HTR-8/SVneo (cell line): ENCODE results near the gene KDM4D.
A peak's percentile ranks its signal among the peaks of the same experiment; 100 is the strongest.
"Not testable (repeated sequence)": the region's sequence is repeated elsewhere in the genome, so short reads cannot be mapped to it uniquely, and the experiment has no call there.

ENCODE experiments used
- DNase-seq: peaks from one replicate; pipeline ENCODE4 v3.0.0; 2011; ENCODE audit warnings: low spot score, mixed read lengths; ENCODE audit not compliant: insufficient read length
- FAIRE-seq: peaks from 2 replicates; lab custom pipeline; 2011; peaks lifted over from hg19 to GRCh38; lab: Jason Lieb, UNC

Gene KDM4D

DNA sequence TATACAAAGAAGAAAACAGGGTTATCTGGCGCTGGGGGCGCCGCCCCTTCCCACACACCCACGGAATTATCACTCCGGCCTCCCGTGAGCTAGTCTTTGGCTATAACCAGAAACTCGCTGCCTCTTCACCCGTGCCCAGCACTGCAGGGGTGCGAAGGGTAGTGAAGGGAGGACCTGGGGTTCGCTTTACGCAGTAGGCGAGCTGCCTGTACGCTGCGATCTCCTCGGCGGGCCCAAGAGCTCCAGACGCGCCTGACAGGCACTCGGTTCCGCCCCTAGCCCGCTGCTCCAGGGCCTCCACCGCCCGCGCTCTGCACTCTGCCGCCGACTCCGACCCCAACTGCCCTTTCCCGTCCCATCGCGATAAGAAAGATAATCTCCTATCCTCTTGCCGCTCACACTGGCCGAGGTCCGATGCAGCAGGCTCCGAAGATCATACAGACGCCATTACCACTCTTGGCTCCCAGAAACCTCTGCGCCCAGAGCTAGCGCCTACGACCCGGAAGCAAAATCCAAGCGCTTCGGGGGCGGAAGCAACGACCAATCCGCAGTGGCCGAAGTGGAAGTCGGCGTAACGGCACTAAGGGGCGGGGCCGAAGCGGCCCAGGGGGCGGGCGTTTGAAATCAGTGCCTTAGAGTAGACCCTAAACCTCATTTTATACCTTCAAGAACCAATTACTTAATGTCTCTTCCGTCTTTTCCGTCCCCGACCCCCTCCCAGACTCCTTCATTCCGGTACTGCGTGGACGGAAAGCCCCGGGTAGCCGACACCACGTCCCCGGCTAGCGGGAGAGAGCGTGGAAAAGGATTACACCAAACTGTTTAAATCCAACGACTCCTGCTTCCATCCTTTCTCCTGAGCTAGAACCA is at the start of gene KDM4D, which contains the start of gene CWC15:
Gene KDM4D, plus strand, starts transcription at position 611 of the 870 bp plus-strand sequence. CDS start 23,664 bp downstream, outside the sequence.
Gene CWC15, minus strand, starts transcription at position 458 of the 870 bp plus-strand sequence. CDS start 1,371 bp downstream, outside the sequence.
- peak; percentile 33 for FAIRE-seq
- DNase-seq = peak; percentile 96

DNA sequence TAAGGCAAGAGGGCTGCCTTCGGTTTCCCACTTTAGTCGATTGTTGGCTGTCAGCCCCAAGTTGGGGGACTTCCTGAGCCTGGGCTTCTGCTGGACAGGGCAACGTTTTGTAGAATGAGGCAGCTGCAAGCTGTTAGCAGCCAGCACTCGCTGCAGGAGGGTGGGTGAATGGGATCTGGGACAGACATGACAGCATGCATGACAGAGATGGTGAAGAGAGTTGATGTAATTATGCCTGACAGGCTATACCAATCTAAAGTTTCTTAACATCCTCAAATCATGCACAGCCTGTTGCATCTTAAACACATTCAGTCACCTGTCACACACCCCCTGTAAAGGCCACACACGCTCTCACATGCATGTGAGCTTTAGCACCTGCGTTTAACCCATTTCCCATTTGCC is 49.3 kb upstream of the KDM4D start:
- no peak for DNase-seq

DNA sequence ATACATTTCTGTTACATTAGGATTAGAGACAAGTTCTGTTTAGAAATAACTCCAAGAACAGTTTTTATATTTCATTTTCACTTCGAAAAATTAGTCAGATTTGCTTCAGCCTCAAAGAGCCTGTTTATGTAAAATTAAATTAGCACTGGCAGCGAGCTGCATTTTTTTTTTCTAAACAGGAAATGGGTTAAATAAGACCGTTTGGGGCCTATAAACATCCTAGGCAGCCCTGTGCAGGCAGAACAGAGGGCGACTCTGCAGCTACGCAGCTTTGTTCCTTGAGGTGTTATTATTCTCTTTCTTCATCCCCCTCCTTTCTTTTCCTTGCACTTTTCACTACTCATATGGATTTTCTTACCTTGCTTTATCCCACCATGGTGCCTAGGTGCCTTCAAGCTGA is 48.9 kb upstream of the KDM4D start:
- no peak for FAIRE-seq
- no peak for DNase-seq

More for the DNA sequence above, 49.3 kb upstream of the KDM4D start:
- FAIRE-seq = no peak

DNA sequence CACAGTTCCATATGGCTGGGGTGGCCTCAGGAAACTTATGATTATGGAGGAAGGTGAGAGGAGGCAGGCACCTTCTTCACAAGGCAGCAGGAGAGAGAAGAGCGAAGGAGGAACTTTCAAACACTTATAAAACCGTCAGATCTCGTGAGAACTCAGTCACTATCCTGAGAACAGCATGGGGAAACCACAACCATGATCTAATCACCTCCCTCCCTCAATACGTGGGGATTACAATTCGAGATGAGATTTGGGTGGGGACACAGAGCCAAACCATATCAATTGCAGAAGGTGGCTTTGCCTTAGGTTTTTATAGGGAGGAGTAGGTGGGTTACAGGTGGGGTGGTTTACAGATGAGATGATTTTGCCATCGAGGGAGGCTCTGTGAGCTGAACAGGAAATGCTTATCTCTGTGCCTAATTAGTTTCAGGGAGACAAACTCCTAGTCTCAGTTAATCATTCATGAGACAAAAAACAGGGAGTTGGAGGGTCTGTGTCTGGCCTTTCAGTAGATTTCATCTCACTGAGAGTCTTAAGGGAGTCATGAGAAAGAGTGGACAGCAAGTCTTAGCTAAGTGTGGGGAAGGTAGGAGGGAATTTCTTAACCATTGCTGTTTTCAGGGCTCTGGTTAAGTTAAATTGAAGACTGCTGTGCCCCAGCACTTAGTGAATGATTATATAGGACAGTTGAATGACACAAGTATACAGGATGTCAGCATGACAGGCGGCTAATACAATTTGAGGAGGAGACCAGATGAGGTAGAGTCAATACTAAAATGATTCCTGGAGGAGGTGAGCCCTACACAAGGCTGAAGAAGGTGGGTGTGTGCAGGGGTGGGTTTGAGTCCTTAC is 47.9 kb upstream of the KDM4D start:
- DNase-seq = no peak
- no peak for FAIRE-seq

DNA sequence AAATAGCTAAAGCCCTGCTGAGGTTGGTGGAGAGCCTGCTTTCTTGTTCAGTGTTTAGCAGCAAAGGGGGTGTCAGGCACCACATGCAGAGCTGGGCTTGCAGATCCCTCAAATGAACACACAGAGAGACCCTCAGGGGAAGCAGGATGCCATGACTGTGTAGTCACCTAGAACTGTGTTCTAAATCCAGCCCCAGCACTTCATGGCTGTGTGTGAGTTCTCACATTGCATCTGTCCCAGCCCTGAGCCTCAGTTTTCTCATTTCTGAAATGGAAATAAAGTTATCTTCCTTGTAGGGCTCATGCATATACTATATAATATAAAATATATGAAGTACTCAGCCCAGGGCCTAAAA is 47.3 kb upstream of the KDM4D start:
- FAIRE-seq (no peak), DNase-seq (no peak)

DNA sequence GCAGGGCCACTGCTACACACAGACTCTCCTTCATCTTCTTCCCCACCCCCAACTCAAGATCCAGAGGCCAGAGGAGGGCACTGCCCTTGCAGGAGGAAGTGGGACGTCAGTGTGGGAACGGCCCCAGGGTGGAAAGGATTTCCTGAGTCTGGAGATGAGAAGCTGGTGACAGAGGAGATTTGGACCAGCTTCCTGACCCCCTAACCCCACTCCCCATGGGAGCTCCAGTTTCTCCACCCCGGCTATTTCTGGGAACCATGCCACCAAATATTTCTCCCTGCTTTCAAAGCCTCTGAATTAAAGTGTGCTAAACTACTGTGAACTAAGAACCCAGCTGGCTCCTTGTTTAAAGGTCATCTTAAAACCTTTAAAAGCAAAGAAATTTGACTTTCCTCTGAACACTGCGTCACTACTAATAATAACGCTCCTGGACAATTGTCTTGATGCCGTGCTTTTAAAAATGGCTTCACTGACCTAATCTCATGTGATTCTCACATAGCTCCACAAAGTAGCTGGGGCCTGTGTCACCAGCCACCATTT is 46.7 kb upstream of the KDM4D start:
- DNase-seq = peak; percentile 86
- no peak for FAIRE-seq

DNA sequence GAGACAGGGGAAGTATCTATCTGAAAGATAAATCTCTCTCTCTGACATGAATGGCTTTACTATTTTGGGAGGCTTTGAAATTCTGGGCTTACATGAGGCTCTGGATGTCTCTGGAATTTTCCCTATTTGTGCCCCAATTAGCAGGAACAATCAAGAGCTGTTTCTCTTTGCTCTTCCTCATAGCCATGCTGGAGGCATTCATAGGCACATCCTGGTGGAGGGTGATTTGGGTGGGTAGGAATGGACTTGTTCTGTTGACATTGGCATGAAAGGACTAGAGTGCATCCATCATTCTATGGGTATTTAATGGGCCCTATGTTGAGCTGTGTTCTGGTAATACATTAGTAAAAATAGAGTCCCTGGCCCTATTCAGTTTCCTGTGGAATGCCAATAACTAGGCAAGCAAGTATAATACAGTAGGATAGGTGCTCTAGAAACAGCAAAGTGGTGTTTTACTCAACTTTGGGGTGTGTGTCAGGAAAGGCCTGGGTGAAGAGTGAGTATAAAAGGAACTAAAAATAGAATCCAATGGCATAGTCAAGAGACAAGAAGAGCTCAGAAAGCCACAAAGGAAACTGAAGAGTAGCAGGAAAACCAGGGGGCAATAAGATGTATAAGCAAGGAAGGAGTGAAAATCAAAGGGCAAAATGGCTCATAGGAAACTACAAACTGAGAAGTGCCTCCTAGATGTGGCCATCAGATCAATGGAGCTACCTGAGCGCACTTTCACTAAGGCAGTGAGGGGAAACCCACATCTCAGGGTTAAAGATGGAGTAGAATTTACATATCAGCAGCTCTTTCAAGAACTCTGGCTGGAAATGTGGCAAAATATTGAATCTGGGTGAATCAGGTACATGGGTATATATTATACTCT is 45.2 kb upstream of the KDM4D start:
- FAIRE-seq (no peak), DNase-seq (no peak)

DNA sequence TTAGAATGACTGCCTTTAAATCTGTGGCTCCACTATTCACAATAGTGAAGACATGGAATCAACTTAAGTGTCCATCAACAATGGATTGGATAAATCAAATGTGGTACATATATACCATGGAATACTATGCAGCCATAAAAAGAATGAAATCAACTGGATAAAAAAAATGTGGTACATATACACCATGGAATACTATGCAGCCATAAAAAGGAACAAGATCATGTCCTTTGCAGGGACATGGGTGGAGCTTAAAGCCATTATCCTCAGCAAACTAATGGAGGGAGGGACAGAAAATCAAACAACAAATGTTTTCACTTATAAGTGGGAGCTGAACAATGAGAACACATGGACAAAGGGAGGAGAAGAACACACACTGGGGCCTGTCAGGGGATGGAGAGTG is 41.4 kb upstream of the KDM4D start:
- not testable (repeated sequence) for DNase-seq, FAIRE-seq

DNA sequence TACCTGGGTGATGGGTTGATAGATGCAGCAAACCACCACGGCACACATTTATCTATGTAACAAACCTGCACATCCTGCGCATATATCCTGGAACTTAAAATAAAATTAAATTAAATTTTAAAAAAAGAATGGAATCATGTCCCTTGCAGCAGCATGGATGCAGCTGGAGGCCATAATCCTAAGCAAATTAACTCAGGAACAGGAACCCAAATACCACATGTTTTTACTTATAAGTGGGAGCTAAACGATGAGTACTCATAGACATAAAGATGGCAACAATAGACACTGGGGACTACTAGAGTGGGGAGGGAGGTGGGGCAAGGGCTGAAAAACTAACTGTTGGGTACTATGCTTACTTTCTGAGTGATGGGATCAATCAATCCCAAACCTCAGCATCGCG is 41.0 kb upstream of the KDM4D start:
- FAIRE-seq (no peak), DNase-seq (no peak)

DNA sequence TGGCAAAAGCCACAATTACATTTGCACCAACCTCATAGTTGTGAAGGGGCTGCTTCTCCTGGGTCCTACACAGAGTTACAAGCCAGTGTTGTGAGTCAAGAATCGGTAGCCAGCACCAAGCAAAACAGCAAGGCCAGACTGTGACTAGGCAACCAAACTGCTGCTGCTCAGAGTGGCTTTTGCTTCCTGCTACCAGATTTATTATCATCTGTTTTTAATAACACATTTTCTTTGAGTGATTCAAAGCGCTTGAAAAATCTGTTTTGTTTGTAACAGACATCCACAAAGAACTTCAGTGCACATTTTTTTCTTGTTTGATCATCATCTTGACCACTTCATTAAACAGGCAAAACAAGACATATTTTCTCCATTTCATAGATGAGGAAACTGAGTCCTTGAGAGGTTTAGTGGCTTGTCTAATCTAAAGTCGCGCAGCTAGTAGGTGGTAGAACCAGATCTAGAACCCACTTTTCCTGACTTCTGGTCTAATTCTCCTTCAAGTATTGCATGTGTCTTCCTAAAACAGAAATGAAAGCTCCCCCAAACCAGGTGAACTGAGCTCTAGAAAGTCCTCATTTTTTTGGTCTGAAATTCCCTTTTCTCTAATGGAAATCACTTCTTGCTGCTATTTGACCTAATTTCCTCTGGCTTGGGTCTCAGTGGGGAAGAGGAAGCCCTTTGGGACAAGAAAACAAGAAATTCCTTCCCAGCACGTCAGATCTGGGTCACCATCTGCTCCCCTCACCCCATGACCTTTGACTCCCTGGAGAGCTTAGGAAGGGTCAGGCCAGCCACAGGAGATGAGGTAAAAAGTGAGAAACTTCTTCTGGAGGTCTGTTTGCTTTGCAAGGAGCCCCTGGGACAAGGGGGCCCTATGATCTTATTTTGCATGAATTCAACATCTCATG is 40.0 kb upstream of the KDM4D start:
- peak; percentile 72 for FAIRE-seq
- DNase-seq = peak; percentile 55

DNA sequence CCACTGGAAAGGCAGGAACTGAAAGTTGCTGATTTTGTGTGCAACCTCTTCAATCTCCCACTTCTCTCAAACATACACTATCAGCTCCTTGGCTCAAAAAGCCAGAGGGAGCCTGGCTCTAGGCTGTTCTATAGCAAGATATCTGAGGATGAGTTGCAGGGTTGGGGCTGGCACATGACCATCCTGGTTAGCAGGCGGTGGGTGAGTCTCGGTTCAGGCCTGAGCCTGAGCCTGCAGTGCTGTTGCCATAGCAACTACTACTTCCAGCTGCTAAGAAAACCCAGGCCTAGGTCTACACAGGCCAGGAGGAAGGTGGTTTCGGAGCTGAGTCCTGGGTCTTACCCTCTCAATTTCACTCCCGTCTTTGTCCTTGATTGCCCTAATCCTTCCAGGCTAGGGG is 39.1 kb upstream of the KDM4D start:
- FAIRE-seq = no peak

DNA sequence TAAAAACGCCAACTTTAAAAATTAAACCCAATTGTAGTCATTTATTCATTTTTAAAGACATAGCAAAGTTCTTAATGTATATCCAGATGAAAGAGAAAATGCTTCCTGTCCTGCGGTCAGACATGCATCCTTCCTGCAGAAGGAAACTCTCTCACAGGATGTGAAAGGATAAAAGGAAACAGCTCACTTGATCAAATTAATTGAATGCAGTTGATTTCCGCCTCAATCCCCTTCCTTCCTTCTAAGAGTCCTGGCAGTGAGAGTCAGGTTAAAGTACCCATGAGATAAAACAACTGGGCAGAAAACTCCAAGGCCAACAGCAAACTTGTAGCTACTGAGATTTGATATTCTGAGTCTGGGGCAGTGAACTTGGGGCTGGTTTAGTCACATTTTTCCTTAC is 38.7 kb upstream of the KDM4D start:
- no peak for FAIRE-seq
- DNase-seq = no peak

More for the DNA sequence above, 39.1 kb upstream of the KDM4D start:
- no peak for DNase-seq

DNA sequence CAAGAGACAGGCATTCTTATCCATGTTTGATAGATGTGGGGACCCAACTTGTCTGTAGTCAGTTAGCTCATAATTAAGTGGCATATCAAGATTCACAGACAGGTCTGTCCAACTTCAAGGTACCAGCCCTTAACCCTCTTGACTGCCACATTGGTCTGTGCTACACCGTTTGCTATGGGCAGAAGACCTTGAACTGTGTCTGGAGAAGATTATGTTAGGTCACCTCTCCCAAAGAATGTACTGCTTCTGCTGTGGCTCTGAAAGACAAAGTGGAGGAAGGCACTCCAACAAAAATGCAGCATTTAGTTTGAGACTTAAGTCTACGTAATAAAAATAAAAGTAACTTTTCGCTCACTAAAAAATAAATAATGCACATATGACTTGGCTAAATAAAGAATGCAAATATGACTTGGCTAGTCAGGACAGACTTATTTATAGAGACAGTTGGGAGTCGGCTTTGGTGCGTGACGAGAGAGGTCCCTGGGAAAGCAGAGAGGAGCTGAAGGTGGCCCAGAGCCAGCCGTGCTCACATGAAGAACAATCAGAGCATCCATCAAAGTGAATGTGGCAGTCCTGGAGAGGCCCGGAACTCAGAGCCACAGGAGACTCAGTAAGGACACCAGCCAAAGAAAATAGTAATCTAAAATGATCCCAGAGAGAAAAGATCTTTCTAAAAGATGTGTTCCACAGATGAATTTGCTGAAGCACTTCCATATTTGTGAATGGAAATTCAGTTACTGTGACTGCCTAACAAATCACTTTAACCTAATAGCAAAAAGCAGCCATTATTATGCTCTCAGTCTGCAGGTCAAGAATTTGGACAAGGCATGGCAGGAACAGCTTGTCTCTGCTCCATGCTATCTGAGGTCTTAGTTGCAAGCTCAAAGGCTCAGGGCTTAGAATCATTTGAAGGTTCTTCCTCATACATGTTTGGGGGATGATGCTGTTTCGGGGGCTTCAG is 35.1 kb upstream of the KDM4D start:
- no peak for FAIRE-seq
- DNase-seq = no peak

DNA sequence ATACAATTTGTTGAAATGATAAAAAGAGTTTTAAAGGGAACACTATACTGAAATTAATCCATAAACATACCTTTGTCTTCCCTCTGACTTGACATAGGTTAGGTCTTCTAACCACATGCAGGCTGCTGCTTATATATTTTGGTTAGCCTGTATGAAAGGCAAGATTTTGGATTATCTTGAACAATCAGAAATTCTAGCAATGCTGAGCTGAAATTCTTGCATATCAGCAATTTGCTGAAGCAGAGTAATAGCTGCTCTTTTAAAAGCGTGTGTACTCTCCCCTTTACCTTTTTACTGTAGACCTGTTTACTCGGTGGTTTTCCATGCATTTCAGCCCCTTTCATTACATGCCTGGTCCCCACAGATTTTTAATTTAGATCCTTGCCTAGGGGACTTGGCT is 34.2 kb upstream of the KDM4D start:
- no peak for DNase-seq
- no peak for FAIRE-seq

DNA sequence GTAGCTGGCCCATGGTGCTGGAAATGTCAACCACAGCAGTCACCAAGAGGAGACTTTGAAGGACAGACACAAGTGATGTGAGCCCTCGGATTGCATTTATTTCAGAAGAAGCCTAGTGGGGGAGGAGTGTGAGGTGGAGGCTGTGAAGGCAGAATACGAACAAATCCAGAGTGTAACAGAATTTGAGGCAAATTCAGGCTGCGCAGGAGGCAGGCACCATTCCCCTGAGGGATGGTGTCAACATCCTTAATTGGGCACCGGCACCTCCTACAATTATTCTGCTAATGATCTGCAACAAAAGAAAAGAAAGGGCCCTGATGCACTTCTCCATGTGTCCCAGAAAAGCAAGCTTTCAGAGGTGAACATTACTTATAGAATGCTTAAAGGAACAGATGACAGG is 32.4 kb upstream of the KDM4D start:
- no peak for DNase-seq
- FAIRE-seq = no peak

DNA sequence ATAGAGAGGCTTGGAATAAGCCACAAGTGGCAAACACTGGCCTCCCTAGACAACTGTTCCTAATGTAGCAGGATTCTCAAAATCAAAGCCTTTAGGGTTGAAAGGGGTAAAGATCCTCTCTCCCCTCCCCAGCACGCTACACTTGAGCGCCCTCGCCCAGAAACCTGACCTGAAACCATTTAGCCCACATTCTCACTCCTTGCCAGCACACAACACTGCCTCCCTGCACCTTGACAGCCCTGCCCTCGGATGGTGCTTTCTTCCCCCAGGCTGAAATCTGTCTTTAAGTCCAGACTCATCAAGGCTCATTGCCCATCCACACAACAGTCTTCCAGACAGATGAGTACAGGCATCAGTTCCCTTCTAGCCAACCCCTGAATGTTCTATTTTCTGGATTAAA is 26.7 kb upstream of the KDM4D start:
- DNase-seq (no peak), FAIRE-seq (no peak)

DNA sequence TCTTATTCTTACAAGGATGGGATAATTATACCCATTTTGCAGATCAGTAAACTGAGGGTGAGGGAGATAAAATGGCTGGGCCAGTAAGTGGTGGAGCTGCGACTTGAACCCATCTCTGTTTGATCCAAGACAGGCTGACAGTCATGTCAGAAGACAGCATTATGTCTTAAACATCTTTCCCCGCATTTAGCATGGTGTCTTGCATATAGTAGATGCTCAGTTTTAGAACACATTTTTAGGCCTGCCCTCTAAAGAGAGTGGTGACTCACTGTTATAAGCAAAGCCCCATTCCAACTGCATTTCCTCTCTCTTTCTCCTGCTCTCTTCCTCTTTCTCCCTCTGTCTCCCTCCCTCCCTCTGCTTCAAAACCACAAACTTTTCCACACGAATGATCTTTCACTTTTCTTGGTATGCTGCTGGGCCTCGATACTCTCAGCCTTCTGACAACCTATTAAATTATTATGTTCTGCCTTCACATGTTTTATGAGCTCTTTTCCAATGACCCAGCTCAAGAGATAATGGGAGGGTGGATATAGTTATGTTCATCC is 25.4 kb upstream of the KDM4D start:
- FAIRE-seq (no peak), DNase-seq (no peak)
